ENCODE results near the gene ZBED4.

ZBED4 gene

GRCh38 chr22:49845241-49845640, 8.4 kb upstream of the ZBED4 start:
- TF ChIP-seq EZH2phosphoT487 (IDR thresholded peaks at IDR 0.05; ENCODE audit: low read length) (no peak), EZH2 (optimal IDR thresholded peaks at IDR 0.05; ENCODE audit: low read depth, low read length) (no peak)
- TF ChIP-seq, protein P1, sequence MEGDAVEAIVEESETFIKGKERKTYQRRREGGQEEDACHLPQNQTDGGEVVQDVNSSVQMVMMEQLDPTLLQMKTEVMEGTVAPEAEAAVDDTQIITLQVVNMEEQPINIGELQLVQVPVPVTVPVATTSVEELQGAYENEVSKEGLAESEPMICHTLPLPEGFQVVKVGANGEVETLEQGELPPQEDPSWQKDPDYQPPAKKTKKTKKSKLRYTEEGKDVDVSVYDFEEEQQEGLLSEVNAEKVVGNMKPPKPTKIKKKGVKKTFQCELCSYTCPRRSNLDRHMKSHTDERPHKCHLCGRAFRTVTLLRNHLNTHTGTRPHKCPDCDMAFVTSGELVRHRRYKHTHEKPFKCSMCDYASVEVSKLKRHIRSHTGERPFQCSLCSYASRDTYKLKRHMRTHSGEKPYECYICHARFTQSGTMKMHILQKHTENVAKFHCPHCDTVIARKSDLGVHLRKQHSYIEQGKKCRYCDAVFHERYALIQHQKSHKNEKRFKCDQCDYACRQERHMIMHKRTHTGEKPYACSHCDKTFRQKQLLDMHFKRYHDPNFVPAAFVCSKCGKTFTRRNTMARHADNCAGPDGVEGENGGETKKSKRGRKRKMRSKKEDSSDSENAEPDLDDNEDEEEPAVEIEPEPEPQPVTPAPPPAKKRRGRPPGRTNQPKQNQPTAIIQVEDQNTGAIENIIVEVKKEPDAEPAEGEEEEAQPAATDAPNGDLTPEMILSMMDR (IDR thresholded peaks at IDR 0.05; ENCODE audit: low read length), result no peak
- DNase-seq, result no peak
- Histone ChIP-seq H3F3A (ENCODE audit: insufficient read depth, low read length) (no peaks in the 10 kb centered on the region), H3K9me3 (replicated peaks; ENCODE audit: insufficient read depth, low read length) (no peaks in the 10 kb centered on the region), H3K4me3 (ENCODE audit: low read length) (no peak overlapping the region), H3K36me3 (replicated peaks; ENCODE audit: insufficient read depth, low read length) (no peaks in the 10 kb centered on the region), H3K9ac (ENCODE audit: low read length) (no peak overlapping the region), H3K27ac (ENCODE audit: low read length) (no peak overlapping the region), H3K79me2 (ENCODE audit: low read length) (no peaks in the 10 kb centered on the region), H3K27me3 (replicated peaks; ENCODE audit: insufficient read depth, low read length) (peaks cover 42% of the 10 kb centered on the region), H3K4me1 (ENCODE audit: low read length) (no peaks in the 10 kb centered on the region), H4K20me1 (ENCODE audit: insufficient read depth, low read length) (no peaks in the 10 kb centered on the region), H3K4me2 (ENCODE audit: low read depth, low read length) (no peak overlapping the region), H3K9me2 (replicated peaks; ENCODE audit: insufficient read depth, low read length) (no peaks in the 10 kb centered on the region), H2AFZ (ENCODE audit: low read length) (no peak overlapping the region)

DNA sequence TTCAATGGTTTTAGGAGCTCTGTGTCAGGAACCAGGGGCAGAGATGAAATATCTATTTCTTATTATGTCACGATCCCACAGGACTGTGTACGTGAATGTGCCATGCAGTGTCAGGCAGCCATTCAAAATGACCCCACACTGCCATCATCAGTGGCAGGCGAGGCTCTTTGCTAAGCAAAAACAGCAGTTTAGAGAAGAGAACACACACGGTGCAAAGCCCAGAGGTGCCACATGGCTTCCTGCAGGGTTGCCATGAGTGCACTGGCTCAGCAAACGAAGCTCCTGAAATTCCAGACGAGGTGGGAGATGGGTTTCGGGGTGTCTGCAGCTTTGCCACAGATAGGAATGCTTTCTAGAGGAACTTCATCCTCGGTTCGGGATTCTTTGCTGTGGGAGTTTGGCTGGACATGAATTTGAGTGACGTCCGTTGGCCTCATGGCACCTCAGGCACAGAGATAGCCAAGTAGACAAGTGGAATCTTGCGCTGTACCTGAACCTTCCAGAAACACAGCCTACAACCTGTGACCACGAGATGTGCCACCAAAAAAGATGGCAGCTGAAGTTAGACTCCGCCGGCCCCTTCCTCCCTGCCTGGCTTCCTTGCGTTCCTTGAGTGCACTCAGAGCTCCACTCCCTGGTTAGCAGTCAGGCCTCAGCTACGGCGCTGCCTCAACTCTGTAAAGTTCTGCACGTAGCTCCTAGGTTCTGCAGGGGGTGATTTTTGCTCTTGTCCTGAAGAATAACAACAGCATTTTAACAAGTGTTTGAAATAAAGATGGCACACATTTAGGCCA, 7.8 kb upstream of the ZBED4 start:
- Histone ChIP-seq H3K9me2 (replicated peaks; ENCODE audit: insufficient read depth, low read length) (no peaks in the 10 kb centered on the region), H3K27me3 (replicated peaks; ENCODE audit: insufficient read depth, low read length) (peaks cover 46% of the 10 kb centered on the region), H3K36me3 (replicated peaks; ENCODE audit: insufficient read depth, low read length) (no peaks in the 10 kb centered on the region), H3K4me2 (ENCODE audit: low read depth, low read length) (no peak overlapping the region), H3K4me1 (ENCODE audit: low read length) (no peaks in the 10 kb centered on the region), H2AFZ (ENCODE audit: low read length) (no peak overlapping the region), H3K9ac (ENCODE audit: low read length) (no peak overlapping the region), H3K4me3 (ENCODE audit: low read length) (no peak overlapping the region), H3K79me2 (ENCODE audit: low read length) (no peaks in the 10 kb centered on the region), H3K9me3 (replicated peaks; ENCODE audit: insufficient read depth, low read length) (no peaks in the 10 kb centered on the region), H4K20me1 (ENCODE audit: insufficient read depth, low read length) (no peaks in the 10 kb centered on the region), H3K27ac (ENCODE audit: low read length) (no peak overlapping the region), H3F3A (ENCODE audit: insufficient read depth, low read length) (no peaks in the 10 kb centered on the region)
- DNase-seq, result no peak
- TF ChIP-seq EZH2 (optimal IDR thresholded peaks at IDR 0.05; ENCODE audit: low read depth, low read length) (no peak), EZH2phosphoT487 (IDR thresholded peaks at IDR 0.05; ENCODE audit: low read length) (no peak)
- TF ChIP-seq, protein P1 (IDR thresholded peaks at IDR 0.05; ENCODE audit: low read length), result no peak

DNA sequence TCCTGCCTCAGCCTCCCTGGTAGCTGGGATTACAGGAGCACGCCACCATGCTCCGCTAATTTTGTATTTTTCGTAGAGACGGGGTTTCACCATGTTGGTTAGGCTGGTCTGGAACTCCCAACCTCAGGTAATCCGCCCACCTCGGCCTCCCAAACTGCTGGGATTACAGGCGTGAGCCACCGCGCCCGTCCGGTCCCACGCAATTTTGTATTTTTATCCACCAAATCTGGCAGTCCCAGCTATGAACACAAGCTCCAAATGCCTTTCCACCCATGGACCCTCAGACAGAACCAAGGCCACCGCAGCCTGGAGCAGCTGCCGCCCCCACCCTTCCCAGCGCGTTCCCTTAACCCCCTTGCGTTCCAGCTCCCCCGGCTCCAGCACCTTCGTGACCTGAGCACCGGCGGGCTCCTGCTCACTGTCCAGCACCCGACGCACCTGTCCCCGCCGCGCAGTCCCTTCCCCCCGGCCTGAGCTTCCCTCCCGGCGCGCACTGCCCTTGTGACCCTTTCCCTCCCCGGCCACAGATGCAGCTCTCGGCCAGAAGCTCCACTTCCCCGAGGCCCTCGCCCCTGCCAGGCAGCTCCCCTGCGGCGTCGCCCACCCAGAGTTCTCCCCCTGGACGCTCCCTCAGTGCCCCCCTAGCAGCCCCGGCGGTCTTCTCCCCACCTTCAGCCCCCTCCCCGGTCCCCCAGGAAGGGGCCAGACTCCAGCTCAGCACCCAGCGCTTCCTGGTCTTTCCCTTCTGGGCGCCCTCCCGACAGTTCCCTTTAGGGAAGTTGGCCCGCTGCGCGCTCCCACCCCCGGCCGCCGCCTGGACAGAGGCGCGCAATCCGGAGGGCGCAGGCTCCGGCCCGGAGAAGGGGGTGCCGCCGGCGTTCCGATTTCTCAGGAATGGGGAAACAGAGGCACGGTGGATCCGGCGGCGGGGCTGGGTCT, 5.6 kb upstream of the ZBED4 start:
- TF ChIP-seq, protein P1 (IDR thresholded peaks at IDR 0.05; ENCODE audit: low read length), result no peak
- TF ChIP-seq EZH2phosphoT487 (IDR thresholded peaks at IDR 0.05; ENCODE audit: low read length), result no peak
- no peak for TF ChIP-seq EZH2 (optimal IDR thresholded peaks at IDR 0.05; ENCODE audit: low read depth, low read length)
- DNase-seq, result no peak
- Histone ChIP-seq H3K79me2 (ENCODE audit: low read length) (no peaks in the 10 kb centered on the region), H3K36me3 (replicated peaks; ENCODE audit: insufficient read depth, low read length) (no peaks in the 10 kb centered on the region), H3K27me3 (replicated peaks; ENCODE audit: insufficient read depth, low read length) (peaks cover 43% of the 10 kb centered on the region), H3K9ac (ENCODE audit: low read length) (no peak overlapping the region), H3K9me3 (replicated peaks; ENCODE audit: insufficient read depth, low read length) (no peaks in the 10 kb centered on the region), H3K4me1 (ENCODE audit: low read length) (no peaks in the 10 kb centered on the region), H3F3A (ENCODE audit: insufficient read depth, low read length) (peaks cover 6% of the 10 kb centered on the region), H3K4me3 (ENCODE audit: low read length) (no peak overlapping the region), H3K9me2 (replicated peaks; ENCODE audit: insufficient read depth, low read length) (no peaks in the 10 kb centered on the region), H3K27ac (ENCODE audit: low read length) (no peak overlapping the region), H3K4me2 (ENCODE audit: low read depth, low read length) (no peak overlapping the region), H4K20me1 (ENCODE audit: insufficient read depth, low read length) (no peaks in the 10 kb centered on the region), H2AFZ (ENCODE audit: low read length) (no peak overlapping the region)
